ENCODE results near the gene LANCL1.

DNA sequence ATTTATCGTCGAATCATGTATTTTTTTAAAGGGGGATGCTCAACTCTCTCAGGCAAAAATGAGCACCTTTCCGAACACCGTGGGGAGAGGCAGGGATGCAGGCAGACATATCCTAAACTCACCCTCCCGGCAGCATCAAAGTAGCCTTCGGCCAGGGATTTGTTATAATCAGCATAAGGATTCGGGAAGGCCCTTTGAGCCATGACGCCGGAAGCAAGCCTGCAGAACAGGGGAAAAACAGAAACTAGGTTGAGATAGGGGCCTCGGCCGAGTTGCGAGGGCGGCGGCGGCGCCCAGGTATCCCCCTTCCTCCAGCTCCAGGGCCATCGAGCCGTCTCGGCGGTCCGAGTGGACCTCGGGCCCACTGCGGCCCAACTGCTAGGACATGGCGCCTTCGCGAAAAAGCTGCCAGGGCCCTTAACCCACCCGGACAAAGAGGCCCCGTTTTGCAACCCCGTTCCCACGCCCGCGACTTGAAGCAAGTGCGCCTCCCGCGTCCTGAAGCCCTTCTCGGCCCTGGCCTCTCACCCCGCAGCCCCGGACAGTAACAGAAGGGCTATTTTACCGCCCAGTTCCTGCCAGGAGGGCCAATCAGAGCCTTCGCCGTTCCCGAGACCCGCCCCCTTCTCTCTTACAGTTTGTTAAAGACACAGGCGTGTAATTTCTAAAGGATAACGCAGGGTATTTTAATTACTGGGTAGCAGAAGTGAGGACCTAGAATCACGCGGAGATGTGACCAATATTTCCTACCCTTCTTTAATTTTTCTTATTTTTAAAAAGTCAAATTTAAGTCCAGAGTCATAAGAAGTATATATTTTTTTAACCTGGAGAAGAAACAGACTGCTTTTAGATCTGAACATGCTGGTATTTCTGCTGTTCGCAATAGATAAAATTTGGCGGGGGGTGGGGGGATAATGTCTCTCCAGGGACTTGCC, at the start of gene LANCL1:
- TF ChIP-seq FOXK1 (CRISPR knock-in tag; IDR thresholded peaks at IDR 0.05): 0 out of 2 replicates have a peak, but pooled peaks have one; percentile 41
- TF ChIP-seq, protein P1, sequence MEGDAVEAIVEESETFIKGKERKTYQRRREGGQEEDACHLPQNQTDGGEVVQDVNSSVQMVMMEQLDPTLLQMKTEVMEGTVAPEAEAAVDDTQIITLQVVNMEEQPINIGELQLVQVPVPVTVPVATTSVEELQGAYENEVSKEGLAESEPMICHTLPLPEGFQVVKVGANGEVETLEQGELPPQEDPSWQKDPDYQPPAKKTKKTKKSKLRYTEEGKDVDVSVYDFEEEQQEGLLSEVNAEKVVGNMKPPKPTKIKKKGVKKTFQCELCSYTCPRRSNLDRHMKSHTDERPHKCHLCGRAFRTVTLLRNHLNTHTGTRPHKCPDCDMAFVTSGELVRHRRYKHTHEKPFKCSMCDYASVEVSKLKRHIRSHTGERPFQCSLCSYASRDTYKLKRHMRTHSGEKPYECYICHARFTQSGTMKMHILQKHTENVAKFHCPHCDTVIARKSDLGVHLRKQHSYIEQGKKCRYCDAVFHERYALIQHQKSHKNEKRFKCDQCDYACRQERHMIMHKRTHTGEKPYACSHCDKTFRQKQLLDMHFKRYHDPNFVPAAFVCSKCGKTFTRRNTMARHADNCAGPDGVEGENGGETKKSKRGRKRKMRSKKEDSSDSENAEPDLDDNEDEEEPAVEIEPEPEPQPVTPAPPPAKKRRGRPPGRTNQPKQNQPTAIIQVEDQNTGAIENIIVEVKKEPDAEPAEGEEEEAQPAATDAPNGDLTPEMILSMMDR (IDR thresholded peaks at IDR 0.05): no peak
- TF ChIP-seq MXD4 (CRISPR knock-in tag; IDR thresholded peaks at IDR 0.05; ENCODE audit: borderline replicate concordance): no peak
